ENCODE results near the gene CCR5AS.

The CCR5AS gene

DNA sequence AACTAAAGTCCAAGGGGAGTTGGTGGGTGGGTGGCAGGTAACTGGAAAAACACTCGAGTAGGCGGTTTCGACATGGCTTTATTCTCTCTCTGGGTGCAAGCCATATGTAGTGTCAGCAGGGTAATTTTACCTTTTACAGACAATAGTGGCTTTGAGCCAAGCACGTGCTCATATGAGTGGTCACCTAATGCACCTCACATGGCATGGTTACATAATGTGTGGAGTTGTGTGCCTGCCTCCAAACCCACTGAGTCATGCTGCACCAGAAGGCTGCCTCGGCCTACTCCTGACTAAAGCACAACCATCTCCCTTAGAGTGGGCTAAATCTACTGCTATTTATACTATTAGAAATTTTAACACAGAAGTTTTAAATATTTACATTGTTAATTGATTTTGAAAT, 16.7 kb upstream of the CCR5AS start:
- Mint-ChIP-seq H3K4me1 (ENCODE audit: low read depth) (no peaks in the 10 kb centered on the region), H3K9me3 (no peaks in the 10 kb centered on the region), H3K27me3 (ENCODE audit: low read depth) (peaks cover 7% of the 10 kb centered on the region), H3K4me3 (ENCODE audit: low read depth) (no peak overlapping the region), H3K36me3 (ENCODE audit: low read depth) (no peaks in the 10 kb centered on the region), H3K27ac (no peak overlapping the region)
- DNase-seq (ENCODE audit: low spot score) = no peak
- intact Hi-C loops (cut with micrococcal nuclease) = no loop called here

DNA sequence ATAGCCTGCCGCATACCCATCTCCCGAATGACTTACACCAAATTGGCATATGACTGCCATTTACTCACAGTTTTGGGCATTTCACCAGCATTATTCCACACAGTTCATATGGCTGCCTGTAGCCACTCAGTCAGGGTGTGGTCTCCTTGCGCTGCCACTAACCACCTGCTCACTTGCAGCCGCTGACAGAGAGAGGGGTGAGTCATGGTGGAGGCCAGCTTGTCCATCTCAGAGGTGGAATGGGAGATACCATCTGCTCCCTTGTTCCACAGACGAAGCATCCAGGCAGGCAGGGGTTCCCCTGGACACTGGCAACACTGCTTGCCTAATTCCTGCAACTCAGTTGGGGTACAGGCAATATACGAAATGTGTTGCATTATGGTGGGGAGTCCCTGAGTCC, 15.8 kb upstream of the CCR5AS start:
- H3K27me3 Mint-ChIP-seq (ENCODE audit: low read depth) = peaks cover 3% of the 10 kb centered on the region
- no peaks in the 10 kb centered on the region for H3K4me1 Mint-ChIP-seq (ENCODE audit: low read depth)
- no peak for DNase-seq (ENCODE audit: low spot score)
- intact Hi-C loops (cut with micrococcal nuclease) = no loop called here
- H3K9me3 Mint-ChIP-seq = no peaks in the 10 kb centered on the region
- H3K4me3 Mint-ChIP-seq (ENCODE audit: low read depth) = no peak overlapping the region
- no peaks in the 10 kb centered on the region for H3K36me3 Mint-ChIP-seq (ENCODE audit: low read depth)
- no peak overlapping the region for H3K27ac Mint-ChIP-seq

DNA sequence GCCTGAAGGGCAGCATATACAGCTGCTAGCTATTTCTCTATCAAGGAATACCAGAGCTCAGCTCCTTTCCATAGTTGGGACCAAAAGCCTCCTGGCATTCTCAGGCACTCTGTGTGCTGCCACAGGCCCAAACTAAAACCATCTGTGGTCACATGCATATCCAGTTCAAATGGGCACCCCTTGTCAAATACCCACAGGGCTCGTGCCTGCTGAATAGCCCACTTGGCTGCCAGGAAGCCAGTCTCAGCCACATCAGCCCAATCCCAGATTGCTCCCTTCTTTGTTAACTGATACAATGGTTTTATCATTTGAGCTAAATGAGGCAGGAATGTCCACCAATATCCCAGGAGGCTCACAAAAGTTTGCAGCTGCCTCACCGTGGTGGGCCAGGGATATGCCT, 14.1 kb upstream of the CCR5AS start:
- peaks cover under 1% of the 10 kb centered on the region for H3K27me3 Mint-ChIP-seq (ENCODE audit: low read depth)
- no peaks in the 10 kb centered on the region for H3K4me1 Mint-ChIP-seq (ENCODE audit: low read depth)
- no peaks in the 10 kb centered on the region for H3K9me3 Mint-ChIP-seq
- intact Hi-C loops (cut with micrococcal nuclease) = no loop called here
- H3K4me3 Mint-ChIP-seq (ENCODE audit: low read depth) = no peak overlapping the region
- no peaks in the 10 kb centered on the region for H3K36me3 Mint-ChIP-seq (ENCODE audit: low read depth)
- no peak for DNase-seq (ENCODE audit: low spot score)
- H3K27ac Mint-ChIP-seq = no peak overlapping the region

DNA sequence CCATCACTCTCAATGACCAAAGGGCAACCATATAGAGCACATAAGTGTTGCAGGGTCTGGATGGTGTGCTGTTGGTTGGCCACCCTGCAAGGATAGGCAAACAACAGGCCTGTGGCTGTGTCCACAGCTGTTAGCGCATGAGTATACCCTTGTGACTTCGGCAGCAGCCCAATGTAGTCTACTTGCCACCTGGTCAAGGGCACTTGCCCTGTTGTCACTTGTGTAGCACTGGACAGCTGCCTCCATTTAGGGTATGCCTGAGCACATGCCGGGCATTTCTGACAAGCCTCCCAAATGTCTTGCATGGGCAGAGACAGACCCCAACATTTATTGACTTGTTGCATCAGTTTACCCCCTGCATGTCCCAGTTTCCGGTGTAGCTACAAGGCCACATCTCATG, 12.9 kb upstream of the CCR5AS start:
- H3K4me3 Mint-ChIP-seq (ENCODE audit: low read depth) = no peak overlapping the region
- intact Hi-C loops (cut with micrococcal nuclease) = no loop called here
- H3K27me3 Mint-ChIP-seq (ENCODE audit: low read depth) = peaks cover 3% of the 10 kb centered on the region
- peaks cover 1% of the 10 kb centered on the region for H3K4me1 Mint-ChIP-seq (ENCODE audit: low read depth)
- DNase-seq (ENCODE audit: low spot score) = no peak
- no peaks in the 10 kb centered on the region for H3K36me3 Mint-ChIP-seq (ENCODE audit: low read depth)
- no peak overlapping the region for H3K27ac Mint-ChIP-seq
- H3K9me3 Mint-ChIP-seq = no peaks in the 10 kb centered on the region

DNA sequence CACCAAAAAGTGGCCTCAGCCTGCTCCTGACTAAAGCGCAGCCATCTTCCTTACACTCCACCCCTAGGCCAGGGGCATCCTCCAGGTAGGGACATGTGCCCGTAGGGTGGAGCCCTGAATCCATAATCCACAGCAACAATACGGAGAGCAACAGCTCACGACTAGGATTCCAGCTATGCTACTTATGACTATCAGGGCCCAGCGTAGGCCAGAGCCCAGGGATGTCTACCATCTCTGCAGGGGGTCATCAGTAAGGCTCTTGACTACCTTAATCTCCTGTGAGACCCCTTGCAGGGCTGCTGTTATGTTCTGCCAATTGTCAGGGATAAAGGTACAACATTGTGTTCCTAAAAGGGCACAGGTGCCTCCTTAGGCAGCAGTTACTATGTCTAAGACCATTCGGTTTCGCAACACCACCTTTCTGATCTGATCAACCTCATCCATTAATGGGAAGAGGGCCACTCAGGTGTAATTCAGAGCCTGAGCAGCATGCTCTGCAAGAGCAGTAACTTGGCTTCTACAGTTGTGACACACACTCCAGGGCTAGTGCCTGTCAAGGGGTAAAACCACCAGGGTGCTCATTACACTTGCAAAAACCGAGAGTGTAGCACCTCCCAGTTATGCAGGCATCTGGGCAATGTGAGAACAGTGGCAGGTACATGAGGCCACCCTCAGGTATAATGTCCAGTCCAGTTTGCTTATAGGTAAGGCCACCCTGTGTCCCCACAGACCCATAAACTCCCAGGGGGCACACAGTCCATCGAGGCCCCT, 11.2 kb upstream of the CCR5AS start:
- intact Hi-C loops (cut with micrococcal nuclease) = no loop called here
- no peak overlapping the region for H3K4me3 Mint-ChIP-seq (ENCODE audit: low read depth)

DNA sequence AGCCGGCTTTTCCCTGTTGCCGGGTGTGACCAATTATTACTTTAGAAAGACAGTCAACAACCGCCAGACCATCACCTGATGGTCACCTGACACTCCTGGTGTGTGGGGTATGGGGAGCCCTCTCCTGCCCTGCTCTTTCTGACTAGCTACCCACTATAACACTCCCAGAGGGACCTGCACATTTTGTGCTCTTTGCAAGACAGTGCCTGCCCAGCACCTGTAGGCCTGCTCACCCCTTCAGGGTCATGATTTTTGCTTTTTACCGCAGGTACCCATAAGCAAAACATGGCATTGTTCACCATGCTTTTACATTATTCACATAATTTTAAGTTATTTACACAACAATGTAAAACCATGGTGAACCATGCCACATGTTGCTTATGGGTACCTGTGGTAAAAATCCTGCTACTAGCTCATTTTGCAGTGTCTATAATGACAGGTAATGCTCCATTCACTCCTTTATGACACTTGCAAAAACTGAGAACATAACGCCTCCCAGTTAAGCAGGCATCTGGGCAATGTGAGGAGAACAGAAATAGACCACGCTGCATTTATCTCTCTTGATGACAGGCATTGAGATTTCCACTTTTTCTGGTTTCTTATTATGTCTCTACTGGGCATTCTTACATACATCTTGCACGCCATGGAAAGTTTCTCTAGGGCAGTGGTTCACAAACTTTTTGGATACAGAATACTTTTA, 10.1 kb upstream of the CCR5AS start:
- no peak overlapping the region for H3K27ac Mint-ChIP-seq
- H3K27me3 Mint-ChIP-seq (ENCODE audit: low read depth) = peaks cover 13% of the 10 kb centered on the region
- H3K4me3 Mint-ChIP-seq (ENCODE audit: low read depth) = no peak overlapping the region
- intact Hi-C loops (cut with micrococcal nuclease) = no loop called here
- H3K9me3 Mint-ChIP-seq = no peaks in the 10 kb centered on the region
- no peaks in the 10 kb centered on the region for H3K36me3 Mint-ChIP-seq (ENCODE audit: low read depth)
- no peak for DNase-seq (ENCODE audit: low spot score)
- peaks cover 1% of the 10 kb centered on the region for H3K4me1 Mint-ChIP-seq (ENCODE audit: low read depth)

More for the DNA sequence above, 11.2 kb upstream of the CCR5AS start:
- H3K4me1 Mint-ChIP-seq (ENCODE audit: low read depth) = peaks cover 1% of the 10 kb centered on the region
- H3K9me3 Mint-ChIP-seq = no peaks in the 10 kb centered on the region
- H3K27ac Mint-ChIP-seq = no peak overlapping the region
- H3K36me3 Mint-ChIP-seq (ENCODE audit: low read depth) = no peaks in the 10 kb centered on the region
- H3K27me3 Mint-ChIP-seq (ENCODE audit: low read depth) = peaks cover 5% of the 10 kb centered on the region
- no peak for DNase-seq (ENCODE audit: low spot score)

DNA sequence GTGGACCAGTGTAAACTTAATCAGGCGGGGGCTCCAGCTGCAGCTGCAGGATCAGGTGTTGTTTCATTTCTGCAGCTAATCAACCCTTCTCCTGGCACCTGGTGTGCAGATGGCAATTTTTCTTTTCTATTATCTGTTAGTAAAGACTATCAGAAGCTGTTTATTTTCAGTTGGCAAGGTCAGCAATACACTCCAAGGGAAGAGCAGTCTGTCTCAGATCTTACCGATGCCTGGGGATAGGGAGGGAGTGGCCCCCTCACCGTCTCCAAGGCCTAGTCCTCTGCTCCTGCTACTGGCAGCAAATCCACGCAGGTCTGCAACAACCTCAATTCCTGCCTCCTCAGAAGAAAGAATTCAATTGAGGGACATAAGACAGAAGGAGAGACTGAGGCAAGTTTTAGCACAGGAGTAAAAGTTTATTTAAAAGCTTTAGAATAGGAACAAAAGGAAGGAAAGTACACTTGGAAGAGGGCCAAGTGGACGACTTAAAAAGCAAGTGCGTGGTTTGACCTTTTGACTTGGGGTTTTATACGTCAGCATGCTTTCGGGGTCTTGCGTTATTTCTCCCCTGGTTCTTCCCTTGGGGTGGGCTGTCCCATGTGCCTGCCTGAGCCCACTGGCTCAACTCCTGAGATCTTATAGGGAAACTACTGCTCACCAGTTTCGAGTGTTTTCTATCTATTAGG, 9.4 kb upstream of the CCR5AS start:
- no peak for DNase-seq (ENCODE audit: low spot score)
- intact Hi-C loops (cut with micrococcal nuclease) = no loop called here
- Mint-ChIP-seq H3K27ac (no peak overlapping the region), H3K4me1 (ENCODE audit: low read depth) (peaks cover 1% of the 10 kb centered on the region), H3K9me3 (no peaks in the 10 kb centered on the region), H3K27me3 (ENCODE audit: low read depth) (peaks cover 13% of the 10 kb centered on the region), H3K36me3 (ENCODE audit: low read depth) (no peaks in the 10 kb centered on the region), H3K4me3 (ENCODE audit: low read depth) (no peak overlapping the region)

DNA sequence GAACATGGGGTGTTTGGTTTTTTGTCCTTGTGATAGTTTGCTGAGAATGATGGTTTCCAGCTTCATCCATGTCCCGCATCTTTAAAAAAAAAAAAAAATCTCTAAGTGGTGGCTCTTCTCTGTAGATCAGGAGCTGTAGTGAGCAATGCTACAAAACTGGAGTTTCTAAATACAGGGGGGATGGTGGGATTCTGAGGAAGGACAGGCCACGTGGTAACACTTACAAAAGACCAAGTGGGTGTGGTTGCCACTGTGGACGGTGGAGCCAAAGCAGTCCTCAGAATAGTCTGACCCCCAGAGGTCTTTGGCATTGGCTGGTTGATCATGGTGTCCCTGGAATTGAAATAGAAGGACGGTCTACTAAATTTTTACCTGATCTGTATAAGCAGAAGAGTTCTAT, 7.9 kb upstream of the CCR5AS start:
- no peaks in the 10 kb centered on the region for H3K36me3 Mint-ChIP-seq (ENCODE audit: low read depth)
- H3K9me3 Mint-ChIP-seq = no peaks in the 10 kb centered on the region
- no peak overlapping the region for H3K27ac Mint-ChIP-seq
- peaks cover 18% of the 10 kb centered on the region for H3K27me3 Mint-ChIP-seq (ENCODE audit: low read depth)
- peaks cover 5% of the 10 kb centered on the region for H3K4me1 Mint-ChIP-seq (ENCODE audit: low read depth)
- no peak for DNase-seq (ENCODE audit: low spot score)
- no peak overlapping the region for H3K4me3 Mint-ChIP-seq (ENCODE audit: low read depth)
- intact Hi-C loops (cut with micrococcal nuclease) = no loop called here

DNA sequence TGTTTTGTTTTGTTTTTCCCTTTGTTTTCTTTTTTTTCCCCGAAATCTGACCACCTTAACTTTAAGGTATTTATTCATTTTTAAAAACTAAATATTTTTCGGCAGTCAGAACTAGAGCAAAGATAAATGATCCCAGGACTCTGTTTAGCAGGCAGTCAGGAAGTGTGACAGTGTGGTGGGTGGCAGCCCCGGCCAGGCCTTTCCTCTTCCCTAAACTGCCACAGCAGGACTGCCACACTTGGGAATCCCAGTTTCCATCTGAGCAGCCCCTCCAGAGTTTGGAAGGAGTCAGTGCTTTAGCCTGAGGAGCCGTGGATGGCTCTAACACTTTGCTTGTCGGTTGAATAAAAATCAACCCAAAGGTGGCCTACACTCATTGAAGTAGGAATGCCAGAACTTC, 7.1 kb upstream of the CCR5AS start:
- no peak for DNase-seq (ENCODE audit: low spot score)
- Mint-ChIP-seq H3K36me3 (ENCODE audit: low read depth) (no peaks in the 10 kb centered on the region), H3K4me1 (ENCODE audit: low read depth) (peaks cover 9% of the 10 kb centered on the region), H3K9me3 (no peaks in the 10 kb centered on the region), H3K4me3 (ENCODE audit: low read depth) (no peak overlapping the region), H3K27ac (no peak overlapping the region), H3K27me3 (ENCODE audit: low read depth) (peaks cover 18% of the 10 kb centered on the region)
- intact Hi-C loops (cut with micrococcal nuclease) = no loop called here

DNA sequence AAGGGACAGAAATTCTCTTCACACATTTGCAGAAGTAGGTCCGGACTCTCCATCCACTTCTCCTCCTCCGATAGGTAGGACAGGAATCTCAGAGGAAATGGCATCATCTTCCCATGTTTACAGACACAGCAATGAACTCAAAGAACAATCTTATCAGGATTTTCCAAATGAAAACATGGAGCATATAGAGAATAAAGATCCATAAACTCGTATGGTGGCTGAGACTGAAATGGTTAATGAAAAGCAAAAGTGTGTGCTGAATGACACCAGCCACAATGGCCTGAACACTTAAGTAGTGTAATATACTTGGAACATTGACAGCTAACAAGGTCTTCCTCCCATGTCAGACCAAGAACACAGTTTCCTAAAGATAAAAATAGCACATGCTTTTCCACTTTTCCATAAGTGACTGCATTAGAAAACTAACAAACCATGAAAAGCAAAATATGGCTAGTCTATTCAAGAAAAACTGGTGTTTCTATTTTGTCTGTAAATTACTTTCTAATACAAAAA, 6.0 kb upstream of the CCR5AS start:
- intact Hi-C loops (cut with micrococcal nuclease) = no loop called here
- H3K4me1 Mint-ChIP-seq (ENCODE audit: low read depth) = peaks cover 17% of the 10 kb centered on the region
- no peak for DNase-seq (ENCODE audit: low spot score)
- peaks cover 18% of the 10 kb centered on the region for H3K27me3 Mint-ChIP-seq (ENCODE audit: low read depth)
- no peak overlapping the region for H3K4me3 Mint-ChIP-seq (ENCODE audit: low read depth)
- H3K36me3 Mint-ChIP-seq (ENCODE audit: low read depth) = no peaks in the 10 kb centered on the region
- H3K9me3 Mint-ChIP-seq = no peaks in the 10 kb centered on the region
- H3K27ac Mint-ChIP-seq = no peak overlapping the region

DNA sequence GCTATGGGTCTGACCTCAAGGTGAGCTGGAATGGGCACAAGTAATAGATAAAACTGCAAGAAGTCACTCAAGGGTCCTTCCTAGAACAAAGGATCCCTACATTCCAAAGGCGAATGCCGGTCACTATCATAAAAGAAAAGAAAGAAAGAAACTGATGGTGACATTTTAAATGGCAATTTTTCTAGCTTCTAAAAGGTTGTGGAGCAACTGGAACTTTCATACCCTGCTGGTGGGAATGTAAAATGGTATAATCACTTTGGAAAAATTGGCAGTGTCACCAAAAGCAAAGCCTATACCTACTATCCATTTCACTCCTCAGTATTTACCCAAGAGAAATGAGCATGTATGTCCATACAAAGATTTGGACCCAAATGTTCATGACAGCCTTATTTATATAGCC, 4.4 kb upstream of the CCR5AS start:
- no peak for DNase-seq (ENCODE audit: low spot score)
- Mint-ChIP-seq H3K4me1 (ENCODE audit: low read depth) (peaks cover 28% of the 10 kb centered on the region), H3K9me3 (no peaks in the 10 kb centered on the region), H3K27me3 (ENCODE audit: low read depth) (peaks cover 18% of the 10 kb centered on the region), H3K27ac (no peak overlapping the region), H3K4me3 (ENCODE audit: low read depth) (no peak overlapping the region), H3K36me3 (ENCODE audit: low read depth) (no peaks in the 10 kb centered on the region)
- intact Hi-C loops (cut with micrococcal nuclease) = no loop called here

DNA sequence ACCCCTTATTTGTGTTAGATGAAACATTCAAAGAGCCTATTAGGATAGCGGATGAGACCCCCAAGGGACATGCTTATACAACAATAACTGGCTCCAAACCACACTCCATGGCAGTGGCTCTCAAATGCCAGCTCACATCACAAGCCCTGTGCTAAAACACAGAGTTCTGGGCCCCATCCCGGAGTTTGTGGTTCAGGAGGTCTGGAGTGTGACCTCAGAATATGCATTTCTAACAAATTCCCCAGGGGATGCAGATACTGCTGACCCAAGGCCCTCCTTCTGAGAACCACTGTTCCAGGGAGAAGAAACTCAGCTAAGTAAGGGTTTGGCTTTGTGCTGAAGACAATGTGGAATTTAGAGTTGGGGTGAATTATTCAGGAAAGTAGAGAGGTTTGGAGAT, 3.8 kb upstream of the CCR5AS start:
- peaks cover 18% of the 10 kb centered on the region for H3K27me3 Mint-ChIP-seq (ENCODE audit: low read depth)
- H3K27ac Mint-ChIP-seq = no peak overlapping the region
- no peaks in the 10 kb centered on the region for H3K9me3 Mint-ChIP-seq
- H3K4me3 Mint-ChIP-seq (ENCODE audit: low read depth) = no peak overlapping the region
- no peaks in the 10 kb centered on the region for H3K36me3 Mint-ChIP-seq (ENCODE audit: low read depth)
- H3K4me1 Mint-ChIP-seq (ENCODE audit: low read depth) = peaks cover 27% of the 10 kb centered on the region
- DNase-seq (ENCODE audit: low spot score) = no peak
- intact Hi-C loops (cut with micrococcal nuclease) = no loop called here

Measured in activated T-helper 2 cell treated with anti-CD3 and anti-CD28 coated beads, Interferon-gamma antibody, Interleukin-2, Interleukin-4, amounts not matched to agents 10 μg/mL and 5 μg/mL and 100 μg/mL, durations not matched to agents 14 hours and 24 hours and 36 hours (primary cell).